Fibroblast of lung (primary cell): ENCODE measurements around the gene IL17B.

ENCODE experiments used
- CTCF ChIP-seq, 2 donors: IDR thresholded peaks in 1 of 2; conservative IDR thresholded peaks in 1 of 2; 1 replicate in 1 of 2; 2 replicates in 1 of 2; pipeline ENCODE4 v1.5.1; 2011 to 2012; ENCODE audit warnings: low read length in 2 of 2, control low read depth in 1 of 2, inconsistent platforms in 1 of 2, low read depth in 1 of 2, mild to moderate bottlenecking in 1 of 2
- EZH2 ChIP-seq: IDR thresholded peaks from 2 replicates; pipeline ENCODE4 v1.5.1; 2012; ENCODE audit warnings: low read length, control low read depth, mild to moderate bottlenecking; ENCODE audit errors: missing control alignments

GRCh38 chr5:149418910-149419531, 39.9 kb upstream of the IL17B start:
- TF ChIP-seq CTCF (conservative IDR thresholded peaks at IDR 0.05 in 1 of 2, IDR thresholded peaks at IDR 0.05 in 1 of 2; ENCODE audit: low read depth in 1 of 2, low read length in 2 of 2) = no peak
- no peak for TF ChIP-seq EZH2
